HG02642 (cell line): ENCODE results near the gene PILRB.

Experiments
- ATAC-seq: cut with Tn5 transposase; IDR thresholded peaks from one replicate; pipeline ENCODE4 v1.9.1; 2021; ENCODE audit warnings: mild to moderate bottlenecking; ENCODE audit not compliant: unreplicated experiment, poor library complexity

PILRB gene

GRCh38 chr7:100400656-100401055 is 42.7 kb downstream of the PILRB start:
- no peak for ATAC-seq

GRCh38 chr7:100401811-100402210 is 43.9 kb downstream of the PILRB start:
- no peak for ATAC-seq

GRCh38 chr7:100402241-100402640 is 44.3 kb downstream of the PILRB start:
- ATAC-seq = no peak

GRCh38 chr7:100406767-100407166 is 48.9 kb downstream of the PILRB start:
- no peak for ATAC-seq

- peak; percentile 58 for ATAC-seq
These were observed 49.6 kb downstream of the PILRB start for GRCh38 chr7:100407285-100408180.

DNA sequence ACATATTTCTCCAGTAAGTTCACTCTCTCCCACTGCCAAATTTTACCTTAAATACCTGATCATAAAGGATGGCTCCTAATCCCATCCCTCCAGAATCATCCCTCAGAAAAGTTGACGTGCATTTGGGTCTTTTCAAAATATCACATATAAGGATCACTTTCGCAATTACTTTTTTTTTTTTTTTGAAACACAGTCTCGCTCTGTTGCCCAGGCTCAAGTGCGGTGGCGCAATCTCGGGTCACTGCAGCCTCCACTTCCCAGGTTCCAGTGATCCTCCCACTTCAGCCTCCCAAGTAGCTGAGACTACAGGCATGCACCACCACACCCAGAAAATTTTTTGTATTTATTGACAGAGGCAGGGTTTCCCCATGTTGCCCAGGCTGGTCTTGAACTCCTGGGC is 53.2 kb downstream of the PILRB start:
- no peak for ATAC-seq

DNA sequence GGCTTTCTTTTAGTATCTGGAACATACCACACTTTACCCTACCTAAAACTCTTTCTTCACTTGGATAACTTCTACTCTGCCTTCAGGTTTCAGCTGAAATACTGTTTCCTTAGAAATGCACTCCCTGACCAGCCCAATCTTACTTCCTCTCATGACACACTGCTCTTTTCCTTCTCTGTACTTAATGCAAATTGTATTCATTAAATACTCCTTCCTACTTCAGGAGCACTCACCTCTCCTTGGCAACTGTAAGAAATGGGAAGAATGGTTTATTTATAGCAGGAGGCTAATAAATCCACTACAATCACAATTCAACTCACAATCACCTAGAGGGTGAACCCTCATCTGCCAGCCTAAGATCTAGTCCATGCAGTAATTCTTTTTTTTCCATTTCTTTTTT is 55.4 kb downstream of the PILRB start:
- no peak for ATAC-seq

DNA sequence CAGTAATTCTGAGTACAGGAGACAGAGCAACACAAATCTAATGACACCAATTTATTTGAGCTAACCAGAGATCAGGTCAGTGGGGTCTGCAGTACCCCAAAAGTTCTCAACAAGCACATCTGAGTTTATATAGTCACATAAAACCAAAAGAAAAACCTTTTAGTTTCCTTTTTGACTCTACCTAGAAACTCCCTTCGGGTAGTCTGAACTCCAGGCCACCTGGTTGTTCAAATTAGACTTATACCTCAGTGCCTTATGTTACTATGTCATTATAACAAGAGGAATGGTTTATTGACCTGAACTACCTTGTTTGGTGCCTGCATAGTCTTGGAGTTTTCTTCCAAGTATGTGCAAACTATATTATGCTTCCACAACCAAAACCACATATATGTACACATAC is 56.0 kb downstream of the PILRB start:
- no peak for ATAC-seq

DNA sequence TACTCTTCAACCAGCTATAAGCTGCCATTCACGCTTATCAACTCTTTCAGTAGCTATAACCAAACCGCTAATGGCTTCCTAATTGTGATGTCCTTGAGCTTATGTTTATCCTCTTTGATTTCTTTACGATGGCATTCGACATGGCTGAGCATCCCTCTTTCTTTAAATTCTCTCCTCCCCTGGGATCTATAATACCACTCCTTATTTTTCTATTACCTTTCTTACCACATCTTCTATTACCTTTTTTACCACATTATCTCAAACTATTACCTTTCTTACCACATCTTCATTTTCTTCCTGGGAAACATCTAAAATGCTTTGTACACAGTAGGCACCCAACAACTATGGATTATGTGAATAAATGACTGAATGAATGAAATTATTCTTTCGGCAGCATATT is 57.5 kb downstream of the PILRB start:
- no peak for ATAC-seq
